ENCODE results near the gene CDH4.

DNA sequence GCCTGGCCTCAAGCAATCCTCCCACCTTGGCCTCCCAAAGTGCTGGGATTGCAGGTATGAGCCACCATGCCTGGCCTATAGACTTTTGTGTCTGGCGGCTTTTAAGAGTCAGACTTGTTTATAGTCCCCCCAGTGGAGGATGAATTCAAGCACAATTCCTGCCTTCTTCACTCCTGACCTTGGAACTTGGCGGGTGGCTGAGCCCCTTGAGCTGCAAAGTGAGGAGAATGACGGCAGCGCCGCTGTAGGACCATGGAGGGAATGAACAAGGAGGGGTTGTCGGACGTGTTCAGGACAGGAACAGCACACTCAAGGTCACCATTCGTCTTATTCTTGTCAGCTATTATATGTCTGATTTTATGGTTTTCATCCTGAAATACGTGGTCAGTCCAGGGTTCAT is 265.4 kb downstream of the CDH4 start:
- no peak for TF ChIP-seq POLR2A (IDR thresholded peaks at IDR 0.05)
- TF ChIP-seq, protein P1, sequence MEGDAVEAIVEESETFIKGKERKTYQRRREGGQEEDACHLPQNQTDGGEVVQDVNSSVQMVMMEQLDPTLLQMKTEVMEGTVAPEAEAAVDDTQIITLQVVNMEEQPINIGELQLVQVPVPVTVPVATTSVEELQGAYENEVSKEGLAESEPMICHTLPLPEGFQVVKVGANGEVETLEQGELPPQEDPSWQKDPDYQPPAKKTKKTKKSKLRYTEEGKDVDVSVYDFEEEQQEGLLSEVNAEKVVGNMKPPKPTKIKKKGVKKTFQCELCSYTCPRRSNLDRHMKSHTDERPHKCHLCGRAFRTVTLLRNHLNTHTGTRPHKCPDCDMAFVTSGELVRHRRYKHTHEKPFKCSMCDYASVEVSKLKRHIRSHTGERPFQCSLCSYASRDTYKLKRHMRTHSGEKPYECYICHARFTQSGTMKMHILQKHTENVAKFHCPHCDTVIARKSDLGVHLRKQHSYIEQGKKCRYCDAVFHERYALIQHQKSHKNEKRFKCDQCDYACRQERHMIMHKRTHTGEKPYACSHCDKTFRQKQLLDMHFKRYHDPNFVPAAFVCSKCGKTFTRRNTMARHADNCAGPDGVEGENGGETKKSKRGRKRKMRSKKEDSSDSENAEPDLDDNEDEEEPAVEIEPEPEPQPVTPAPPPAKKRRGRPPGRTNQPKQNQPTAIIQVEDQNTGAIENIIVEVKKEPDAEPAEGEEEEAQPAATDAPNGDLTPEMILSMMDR (IDR thresholded peaks at IDR 0.05) = no peak
